K562 (cell line): ENCODE measurements around the gene MTMR12. TPM values are rescaled to one million over a fixed set of nuclear protein-coding genes. Genes with fewer than 3 reads are reported as not detected.

ENCODE experiments used
- ATAC-seq: fragments of 200-7000 bp; cut with Tn5 transposase; 3 replicates; pipeline ENCODE4 v1.9.1; 2020; ENCODE audit warnings: moderate library complexity
- BruUV-seq: library from RNA; stranded (reverse); fragments of 400-500 nt; replicated peaks from 2 replicates; lab custom pipeline; 2021; lab: Mats Ljungman, UMichigan
- CTCF ChIA-PET: fragments of 300-600 bp; formaldehyde crosslinking; extraction: SDS; loops from one replicate; lab custom pipeline; 2021; ENCODE audit warnings: low intra/inter-chr PET ratio; lab: Yijun Ruan, JAX
- POLR2A ChIA-PET: fragments of 300-600, 350-650 bp; sonication (Branson Sonifier 250); formaldehyde crosslinking; extraction: SDS; loops from one replicate; lab custom pipeline; 2021; ENCODE audit warnings: antibody characterized with exemption, inconsistent platforms; lab: Yijun Ruan, JAX
- DNase-seq, 4 experiments: peaks; one replicate each; pipeline versions ENCODE4 v3.0.0 to v3.0.0-alpha.2; 2011 to 2018; ENCODE audit warnings: low spot score in 3 of 4, mixed read lengths in 3 of 4; ENCODE audit errors: extremely low read depth in 1 of 4
- FAIRE-seq: peaks from 2 replicates; lab custom pipeline; 2011; peaks lifted over from hg19 to GRCh38; lab: Jason Lieb, UNC
- H2AFZ ChIP-seq: 2 replicates; pipeline ENCODE4 v1.6.0; 2011; ENCODE audit warnings: low read depth, low read length, control low read depth, inconsistent platforms
- H3K27ac ChIP-seq: fragments of 200-600 bp; 3 replicates; pipeline ENCODE4 v1.8.0; 2011; ENCODE audit warnings: low read depth, mild to moderate bottlenecking, control low read depth, inconsistent platforms, low read length, moderate library complexity, mixed read lengths; ENCODE audit errors: extremely low read depth
- H3K27me3 ChIP-seq, 2 experiments: fragments of 300-600 bp in 1 of 2; 2 replicates in 1 of 2; 3 replicates in 1 of 2; pipeline versions ENCODE4 v1.6.0 to v1.8.0; 2011; ENCODE audit warnings: inconsistent platforms in 2 of 2, low read length in 2 of 2, mild to moderate bottlenecking in 1 of 2, mixed read lengths in 1 of 2, moderate library complexity in 1 of 2; ENCODE audit not compliant: control insufficient read depth in 2 of 2, insufficient read depth in 2 of 2
- H3K36me3 ChIP-seq: fragments of 300-600 bp; 3 replicates; pipeline ENCODE4 v1.8.0; 2011; ENCODE audit warnings: mild to moderate bottlenecking, low read length, inconsistent platforms; ENCODE audit not compliant: control insufficient read depth, insufficient read depth
- H3K4me1 ChIP-seq, 2 experiments: fragments of 200-600 bp in 1 of 2; replicated peaks in 1 of 2; 2 replicates in 1 of 2; 3 replicates in 1 of 2; pipeline versions ENCODE4 v1.5.1 to v1.8.0; 2011; ENCODE audit warnings: inconsistent platforms in 2 of 2, low read length in 2 of 2, mild to moderate bottlenecking in 1 of 2, mixed read lengths in 1 of 2, moderate library complexity in 1 of 2; ENCODE audit not compliant: control insufficient read depth in 2 of 2, insufficient read depth in 2 of 2
- H3K4me2 ChIP-seq: 2 replicates; pipeline ENCODE4 v1.6.1; 2011; ENCODE audit warnings: low read length, control low read depth, inconsistent platforms, mixed read lengths; ENCODE audit not compliant: insufficient read depth
- H3K4me3 ChIP-seq: fragments of 200-600 bp; sonication (generic), shearing (Covaris generic); 2 replicates; pipeline ENCODE4 v1.5.1; 2016; ENCODE audit warnings: control low read depth, inconsistent platforms
- H3K79me2 ChIP-seq: fragments of 200-600 bp; 3 replicates; pipeline ENCODE4 v1.8.0; 2011; ENCODE audit warnings: low read length, inconsistent platforms; ENCODE audit not compliant: control insufficient read depth, insufficient read depth
- H3K9ac ChIP-seq, 2 experiments: 2 replicates each; pipeline versions ENCODE4 v1.6.0 to v1.6.1; 2011; ENCODE audit warnings: low read depth in 2 of 2, low read length in 2 of 2, control low read depth in 1 of 2, inconsistent platforms in 1 of 2, mild to moderate bottlenecking in 1 of 2, mixed read lengths in 1 of 2; ENCODE audit not compliant: insufficient read depth in 1 of 2
- H3K9me1 ChIP-seq: one replicate; pipeline ENCODE4 v1.6.0; 2011; ENCODE audit warnings: inconsistent platforms, mild to moderate bottlenecking, low read length, moderate library complexity; ENCODE audit not compliant: control insufficient read depth, insufficient read depth
- H3K9me3 ChIP-seq: replicated peaks from 2 replicates; pipeline ENCODE4 v1.5.1; 2011; ENCODE audit warnings: low read depth, low read length, inconsistent platforms; ENCODE audit not compliant: control insufficient read depth, insufficient read depth
- H4K20me1 ChIP-seq: replicated peaks from 2 replicates; pipeline ENCODE4 v1.6.1; 2011; ENCODE audit warnings: low read length, inconsistent platforms, mixed read lengths; ENCODE audit not compliant: control insufficient read depth, insufficient read depth
- ASH1L ChIP-seq: fragments of 450-650 bp; IDR thresholded peaks from 2 replicates; pipeline ENCODE4 v1.6.1; 2018; ENCODE audit warnings: borderline replicate concordance, mild to moderate bottlenecking, low read depth; ENCODE audit not compliant: partially characterized antibody
- CEBPG ChIP-seq, 3 experiments: fragments of 200-800 bp in 1 of 3; sonication (Bioruptor generic) in 1 of 3; sonication (generic) in 1 of 3; formaldehyde crosslinking in 1 of 3; IDR thresholded peaks in 2 of 3; conservative IDR thresholded peaks in 1 of 3; 2 replicates each; pipeline versions ENCODE4 v1.6.1 to v1.8.0; 2016 to 2022; ENCODE audit warnings: missing compliant biosample characterization in 2 of 3, missing genetic modification characterization in 2 of 3, mild to moderate bottlenecking in 1 of 3, missing genetic modification reagents in 1 of 3
- JUN ChIP-seq, 2 experiments: sonication (generic) in 1 of 2; formaldehyde crosslinking in 1 of 2; IDR thresholded peaks; 2 replicates each; pipeline versions ENCODE4 v1.6.1 to v1.8.0; 2012 to 2022; ENCODE audit warnings: borderline replicate concordance in 2 of 2, mild to moderate bottlenecking in 2 of 2, improper control_type of control experiment in 1 of 2, low read depth in 1 of 2, low read length in 1 of 2, missing genetic modification reagents in 1 of 2
- MEIS2 ChIP-seq: fragments of 450-650 bp; IDR thresholded peaks from 2 replicates; pipeline ENCODE4 v1.6.1; 2014; ENCODE audit warnings: mild to moderate bottlenecking; ENCODE audit not compliant: partially characterized antibody
- RFX1 ChIP-seq: fragments of 450-650 bp; IDR thresholded peaks from 2 replicates; pipeline ENCODE4 v1.6.1; 2016; ENCODE audit warnings: mild to moderate bottlenecking, moderate library complexity
- SNIP1 ChIP-seq: fragments of 450-650 bp; IDR thresholded peaks from 2 replicates; pipeline ENCODE4 v1.7.1; 2017; ENCODE audit warnings: low read depth, mild to moderate bottlenecking
- SOX6 ChIP-seq: fragments of 450-650 bp; IDR thresholded peaks from 2 replicates; pipeline ENCODE4 v1.6.1; 2014; ENCODE audit warnings: mild to moderate bottlenecking
- ZNF175 ChIP-seq: fragments of 200-800 bp; sonication (Bioruptor generic); IDR thresholded peaks from 2 replicates; pipeline ENCODE4 v1.6.1; 2016; ENCODE audit warnings: low read depth, mild to moderate bottlenecking, missing genetic modification characterization, missing compliant biosample characterization
- WGBS: fragments of 100-300 bp; shearing (Covaris generic); methylation state at CpG from one replicate; pipeline ENCODE4 v1.1.6; 2016; ENCODE audit warnings: low coverage, mixed read lengths; ENCODE audit not compliant: insufficient coverage; ENCODE audit errors: missing lambda C conversion rate; 5-methylcytosine and 5-hydroxymethylcytosine counted together
- in situ Hi-C: fragments of 300-500 bp; cut with MboI; formaldehyde crosslinking; loops from 4 replicates; pipeline ENCODE4 v1.15.0; 2018; ENCODE audit warnings: inconsistent platforms, mixed read lengths
- intact Hi-C: fragments of 100-400 bp; cut with micrococcal nuclease; formaldehyde crosslinking; loops from 2 replicates; pipeline ENCODE4 v1.14.2; 2022
- polyA plus RNA-seq, 8 experiments: library from polyadenylated mRNA; depleted of rRNA in 4 of 8; stranded (reverse) in 5 of 8; unstranded in 3 of 8; fragments of >200 nt; fragmentation: Nextera tagmentation in 2 of 8; fragmentation: Illumina TruSeq in 1 of 8; extraction: Ambion mirVana in 2 of 8; extraction: Trizol in 1 of 8; gene quantifications; 2 replicates each; pipeline versions ENCODE4 v1.2.1 to v1.2.3, GENCODE V29; 2011 to 2014; ENCODE audit warnings: inconsistent platforms in 1 of 8, missing spikeins in 1 of 8
- total RNA-seq, 7 experiments: library from RNA; depleted of rRNA in 6 of 7; stranded (reverse); fragments of >200 nt in 6 of 7; fragmentation: Illumina TruSeq in 2 of 7; extraction: Trizol in 2 of 7; gene quantifications; 2 replicates each; pipeline versions ENCODE4 v1.2.1 to v1.2.3, GENCODE V29; 2011 to 2021; ENCODE audit warnings: low replicate concordance in 1 of 7
- TF ChIP-seq, protein P1 (sequence below), 2 experiments: fragments of 450-650 bp in 1 of 2; sonication (generic) in 1 of 2; formaldehyde crosslinking in 1 of 2; IDR thresholded peaks in 1 of 2; conservative IDR thresholded peaks in 1 of 2; 2 replicates each; pipeline versions ENCODE4 v1.6.1 to v1.8.1; 2016 to 2023; ENCODE audit warnings: mild to moderate bottlenecking in 2 of 2, moderate library complexity in 2 of 2, inconsistent platforms in 1 of 2, missing genetic modification reagents in 1 of 2
- TF ChIP-seq, protein P2 (sequence below): fragments of 250-450 bp; sonication (Bioruptor Pico); IDR thresholded peaks from 2 replicates; pipeline ENCODE4 v1.4.0; 2020; ENCODE audit warnings: borderline replicate concordance

Gene MTMR12
- total and polyA plus RNA-seq, 9 of the 15 experiments (the other 6 are each of a cell fraction or from before 2014, with no cell fraction given), result 4.0 to 28.7 (median 17.1) TPM

DNA sequence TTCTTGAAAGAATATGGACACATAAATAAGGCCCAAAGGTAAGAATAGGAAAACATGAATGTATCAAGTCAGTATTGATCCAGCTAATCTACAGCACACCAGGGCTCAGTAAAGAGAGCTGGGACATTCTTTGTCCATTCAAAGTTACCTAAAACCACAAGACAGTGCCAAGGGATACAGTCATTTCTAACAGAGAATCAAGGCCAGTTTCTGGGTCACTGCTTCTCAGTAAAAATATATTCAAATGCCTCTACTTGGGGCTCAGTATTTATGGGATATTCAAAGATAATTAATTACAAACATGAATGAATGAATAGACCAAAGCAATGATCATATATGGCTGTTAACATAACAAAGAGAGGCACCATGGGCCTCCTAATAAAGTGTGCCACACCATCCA is 34.9 kb downstream of the MTMR12 start:
- POLR2A ChIA-PET, result interaction anchor here (0.9 to 1.4 kb wide), 2 partner anchors 18 to 20 kb away, joined by 3 to 4 read pairs; no protein-coding TSS in a partner anchor
- no peak for DNase-seq
- no peak overlapping the region for H3K27ac ChIP-seq
- peaks cover 30% of the 10 kb centered on the region; the same call in 2 of the 3 replicates for H3K36me3 ChIP-seq
- CTCF ChIA-PET, result no interaction called here
- peaks cover 3 to 13% of the 10 kb centered on the region in 2 experiments; a peak in 3 of 5 replicates for H3K4me1 ChIP-seq
- H3K27me3 ChIP-seq, result no peaks in the 10 kb centered on the region
- no peak for TF ChIP-seq ASH1L
- intact Hi-C loops, result no loop called here
- in situ Hi-C loops, result no loop called here
- no TSS peak for BruUV-seq
- no peaks in the 10 kb centered on the region for H3K9me1 ChIP-seq
- H4K20me1 ChIP-seq, result no peaks in the 10 kb centered on the region
- no peak overlapping the region for H2AFZ ChIP-seq
- H3K79me2 ChIP-seq, result no peaks in the 10 kb centered on the region
- H3K9ac ChIP-seq, result no peak overlapping the region
- H3K4me3 ChIP-seq, result no peak overlapping the region
- no peaks in the 10 kb centered on the region for H3K9me3 ChIP-seq
- H3K4me2 ChIP-seq, result no peak overlapping the region
- ATAC-seq, result no peak
- no peak for FAIRE-seq

DNA sequence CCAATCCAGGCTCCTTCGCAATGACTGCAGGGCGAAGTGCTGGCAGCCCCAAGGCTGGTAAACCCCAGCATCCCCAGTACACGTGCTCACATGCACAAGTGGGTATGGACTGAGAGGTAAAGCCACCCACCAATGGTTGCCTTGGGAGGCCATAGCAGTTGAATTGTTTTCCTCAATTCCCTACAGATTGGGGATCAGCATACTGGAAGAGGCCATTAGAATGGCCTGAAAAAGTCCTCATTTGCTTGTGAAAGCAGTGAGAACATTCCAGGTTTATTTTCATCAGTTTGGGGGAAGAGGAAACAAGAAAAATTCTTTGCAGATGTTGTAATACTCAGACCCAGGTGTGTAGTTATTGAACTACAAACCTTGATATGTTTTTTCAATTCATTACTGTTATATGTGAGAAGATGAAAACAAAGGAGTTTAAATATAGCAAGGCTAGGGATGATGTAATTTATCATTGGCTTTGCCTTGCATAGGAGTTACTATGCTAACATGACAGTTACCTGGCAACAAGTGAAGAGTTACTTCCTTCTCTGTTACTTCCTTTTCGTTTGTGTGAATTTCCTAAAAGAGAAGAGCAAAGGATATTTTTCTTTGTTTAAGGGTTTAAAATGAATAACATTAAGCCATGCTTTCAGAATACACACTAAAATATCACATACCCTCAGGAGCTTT is 36.4 kb downstream of the MTMR12 start:
- ATAC-seq (peak; percentile 59), FAIRE-seq (no peak), DNase-seq (no peak)
- in situ Hi-C loops (no loop called here), intact Hi-C loops (no loop called here)
- no peaks in the 10 kb centered on the region for H3K27me3 ChIP-seq
- H3K4me3 ChIP-seq, result no peak overlapping the region
- H3K4me1 ChIP-seq, result peaks cover 0 to 13% of the 10 kb centered on the region in 2 experiments; a peak in 2 of 5 replicates
- 72% methylated on average over 4 of the region's 4 CpGs for WGBS
- H3K27ac ChIP-seq, result no peak overlapping the region
- no peaks in the 10 kb centered on the region for H3K9me1 ChIP-seq
- H3K36me3 ChIP-seq, result peaks cover 37% of the 10 kb centered on the region; the same call in 2 of the 3 replicates
- no peak overlapping the region for H3K9ac ChIP-seq
- H4K20me1 ChIP-seq, result no peaks in the 10 kb centered on the region
- CTCF ChIA-PET, result no interaction called here
- BruUV-seq, result no TSS peak
- H3K9me3 ChIP-seq, result no peaks in the 10 kb centered on the region
- no peaks in the 10 kb centered on the region for H3K79me2 ChIP-seq
- POLR2A ChIA-PET, result interaction anchor here (1.4 kb wide), 1 partner anchor 22 kb away, joined by 3 read pairs; no protein-coding TSS in a partner anchor
- no peak overlapping the region for H2AFZ ChIP-seq
- no peak overlapping the region for H3K4me2 ChIP-seq
- TF ChIP-seq SNIP1 (no peak), MEIS2 (peak; percentile 79), SOX6 (no peak), ZNF175 (CRISPR knock-in tag) (peak; percentile 30; the same call in 1 of the 2 replicates), RFX1 (peak; percentile 79), CEBPG (CRISPR knock-in tag; IDR thresholded peaks at IDR 0.05) (0 out of 2 replicates have a peak, but pooled peaks have one; percentile 49), CEBPG (tag; conservative IDR thresholded peaks at IDR 0.05 in 1 of 2, IDR thresholded peaks at IDR 0.05 in 1 of 2) (peak; percentile 75 to 93), JUN (IDR thresholded peaks at IDR 0.05; ENCODE audit: borderline replicate concordance, low read depth, low read length) (no peak), JUN (CRISPR knock-in tag; IDR thresholded peaks at IDR 0.05; ENCODE audit: borderline replicate concordance) (no peak)
- TF ChIP-seq, protein P1, sequence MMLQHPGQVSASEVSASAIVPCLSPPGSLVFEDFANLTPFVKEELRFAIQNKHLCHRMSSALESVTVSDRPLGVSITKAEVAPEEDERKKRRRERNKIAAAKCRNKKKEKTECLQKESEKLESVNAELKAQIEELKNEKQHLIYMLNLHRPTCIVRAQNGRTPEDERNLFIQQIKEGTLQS (IDR thresholded peaks at IDR 0.05), result peak; percentile 83
- TF ChIP-seq, protein P1 (CRISPR knock-in tag; conservative IDR thresholded peaks at IDR 0.05), result no peak
- TF ChIP-seq, protein P2, sequence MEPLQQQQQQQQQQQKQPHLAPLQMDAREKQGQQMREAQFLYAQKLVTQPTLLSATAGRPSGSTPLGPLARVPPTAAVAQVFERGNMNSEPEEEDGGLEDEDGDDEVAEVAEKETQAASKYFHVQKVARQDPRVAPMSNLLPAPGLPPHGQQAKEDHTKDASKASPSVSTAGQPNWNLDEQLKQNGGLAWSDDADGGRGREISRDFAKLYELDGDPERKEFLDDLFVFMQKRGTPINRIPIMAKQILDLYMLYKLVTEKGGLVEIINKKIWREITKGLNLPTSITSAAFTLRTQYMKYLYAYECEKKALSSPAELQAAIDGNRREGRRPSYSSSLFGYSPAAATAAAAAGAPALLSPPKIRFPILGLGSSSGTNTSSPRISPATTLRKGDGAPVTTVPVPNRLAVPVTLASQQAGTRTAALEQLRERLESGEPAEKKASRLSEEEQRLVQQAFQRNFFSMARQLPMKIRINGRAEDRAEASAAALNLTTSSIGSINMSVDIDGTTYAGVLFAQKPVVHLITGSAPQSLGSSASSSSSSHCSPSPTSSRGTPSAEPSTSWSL (CRISPR knock-in tag), result no peak
